Glutamatergic neuron (in vitro differentiated cells): ENCODE results near the gene AMBRA1. TPM values are rescaled to one million over a fixed set of nuclear protein-coding genes. Genes with fewer than 3 reads are reported as not detected.
"Not testable (repeated sequence)": the region's sequence is repeated elsewhere in the genome, so short reads cannot be mapped to it uniquely, and the experiment has no call there.

ENCODE experiments used
- DNase-seq: peaks from one replicate; pipeline ENCODE4 v3.0.0; 2022
- H3K27ac Mint-ChIP-seq: one replicate; pipeline ENCODE4 v1.8.0; 2020; ENCODE audit warnings: mild to moderate bottlenecking, mixed read lengths, inconsistent platforms; ENCODE audit not compliant: unreplicated experiment
- H3K27me3 Mint-ChIP-seq: one replicate; pipeline ENCODE4 v1.8.0; 2020; ENCODE audit warnings: mild to moderate bottlenecking, moderate library complexity, mixed read lengths, inconsistent platforms; ENCODE audit not compliant: unreplicated experiment
- H3K36me3 Mint-ChIP-seq: one replicate; pipeline ENCODE4 v1.8.0; 2020; ENCODE audit warnings: mild to moderate bottlenecking, mixed read lengths, inconsistent platforms; ENCODE audit not compliant: unreplicated experiment
- H3K4me1 Mint-ChIP-seq: one replicate; pipeline ENCODE4 v1.8.0; 2020; ENCODE audit warnings: mild to moderate bottlenecking, low read depth, mixed read lengths, inconsistent platforms; ENCODE audit not compliant: unreplicated experiment
- H3K4me3 Mint-ChIP-seq: one replicate; pipeline ENCODE4 v1.8.0; 2020; ENCODE audit warnings: mild to moderate bottlenecking, mixed read lengths, inconsistent platforms; ENCODE audit not compliant: unreplicated experiment
- H3K9me3 Mint-ChIP-seq: one replicate; pipeline ENCODE4 v1.8.0; 2020; ENCODE audit warnings: mild to moderate bottlenecking, moderate library complexity, mixed read lengths, inconsistent platforms; ENCODE audit not compliant: unreplicated experiment
- total RNA-seq: library from RNA; stranded (reverse); fragmentation: NEBNext Ultra II Directional; extraction: Animal tissue kit (Norgen Biotek cat#: 25700); gene quantifications from one replicate; pipeline ENCODE4 v1.2.1, GENCODE V29; 2021; ENCODE audit not compliant: unreplicated experiment
- TF ChIP-seq, protein P1 (sequence below): fragments of 200-600 bp; sonication (generic); IDR thresholded peaks from one replicate; pipeline ENCODE4 v1.5.0; 2021; ENCODE audit not compliant: partially characterized antibody, unreplicated experiment

Gene AMBRA1
- total RNA-seq, 1 donor from 2014 or later, result 49.0 TPM

DNA sequence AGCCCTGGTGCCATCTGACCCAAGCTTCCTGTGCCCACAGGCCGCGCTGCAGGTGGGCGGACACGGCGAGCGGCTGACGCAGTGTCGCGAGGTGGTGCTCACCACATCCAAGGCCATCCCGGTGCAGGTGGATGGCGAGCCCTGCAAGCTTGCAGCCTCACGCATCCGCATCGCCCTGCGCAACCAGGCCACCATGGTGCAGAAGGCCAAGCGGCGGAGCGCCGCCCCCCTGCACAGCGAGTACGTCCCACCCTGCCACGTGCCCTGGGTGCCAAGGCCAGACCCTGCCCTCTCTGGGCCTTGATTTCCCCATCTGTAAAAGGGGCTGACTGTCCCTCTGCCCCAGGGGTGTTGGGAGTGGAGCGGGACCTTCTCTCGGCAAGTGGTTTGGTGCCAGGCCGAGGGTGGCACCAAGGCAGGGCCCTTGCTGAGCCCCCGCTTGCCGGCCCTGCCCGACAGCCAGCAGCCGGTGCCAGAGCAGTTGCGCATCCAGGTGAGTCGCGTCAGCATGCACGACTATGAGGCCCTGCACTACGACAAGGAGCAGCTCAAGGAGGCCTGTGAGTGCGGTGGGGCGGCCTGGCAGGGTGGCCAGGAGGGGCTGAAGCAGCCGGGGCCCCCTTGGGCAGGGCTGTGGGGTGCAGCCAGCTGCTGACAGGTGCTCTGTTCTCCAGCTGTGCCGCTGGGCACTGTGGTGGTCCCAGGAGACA, 218.3 kb downstream of the AMBRA1 start:
- Mint-ChIP-seq H3K4me3 (no peak overlapping the region), H3K27ac (no peak overlapping the region), H3K9me3 (peaks cover 12% of the 10 kb centered on the region), H3K36me3 (no peaks in the 10 kb centered on the region), H3K4me1 (peaks cover 9% of the 10 kb centered on the region), H3K27me3 (peaks cover 13% of the 10 kb centered on the region)
- DNase-seq, result no peak
- TF ChIP-seq, protein P1, sequence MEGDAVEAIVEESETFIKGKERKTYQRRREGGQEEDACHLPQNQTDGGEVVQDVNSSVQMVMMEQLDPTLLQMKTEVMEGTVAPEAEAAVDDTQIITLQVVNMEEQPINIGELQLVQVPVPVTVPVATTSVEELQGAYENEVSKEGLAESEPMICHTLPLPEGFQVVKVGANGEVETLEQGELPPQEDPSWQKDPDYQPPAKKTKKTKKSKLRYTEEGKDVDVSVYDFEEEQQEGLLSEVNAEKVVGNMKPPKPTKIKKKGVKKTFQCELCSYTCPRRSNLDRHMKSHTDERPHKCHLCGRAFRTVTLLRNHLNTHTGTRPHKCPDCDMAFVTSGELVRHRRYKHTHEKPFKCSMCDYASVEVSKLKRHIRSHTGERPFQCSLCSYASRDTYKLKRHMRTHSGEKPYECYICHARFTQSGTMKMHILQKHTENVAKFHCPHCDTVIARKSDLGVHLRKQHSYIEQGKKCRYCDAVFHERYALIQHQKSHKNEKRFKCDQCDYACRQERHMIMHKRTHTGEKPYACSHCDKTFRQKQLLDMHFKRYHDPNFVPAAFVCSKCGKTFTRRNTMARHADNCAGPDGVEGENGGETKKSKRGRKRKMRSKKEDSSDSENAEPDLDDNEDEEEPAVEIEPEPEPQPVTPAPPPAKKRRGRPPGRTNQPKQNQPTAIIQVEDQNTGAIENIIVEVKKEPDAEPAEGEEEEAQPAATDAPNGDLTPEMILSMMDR, result no peak

DNA sequence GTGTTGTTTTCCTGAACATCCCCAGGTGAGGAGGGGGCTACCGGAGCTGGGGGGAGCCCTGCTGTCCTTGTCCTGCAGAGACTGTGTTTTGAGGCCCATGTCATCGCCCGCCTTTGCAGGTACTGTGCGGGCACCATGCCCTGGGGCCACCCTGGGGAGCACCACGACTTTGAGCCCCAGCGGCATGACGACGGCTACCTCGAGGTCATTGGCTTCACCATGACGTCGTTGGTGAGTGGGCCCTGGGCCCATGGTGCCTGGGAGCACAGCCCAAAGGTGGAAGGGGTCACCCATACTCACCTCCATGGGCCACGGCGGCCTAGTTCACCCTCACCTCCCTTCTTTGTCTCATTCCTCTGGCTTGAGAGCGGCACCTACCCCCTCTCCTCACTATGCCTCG, 219.0 kb downstream of the AMBRA1 start:
- no peak for DNase-seq
- peaks cover 16% of the 10 kb centered on the region for H3K9me3 Mint-ChIP-seq
- H3K27ac Mint-ChIP-seq, result no peak overlapping the region
- H3K4me1 Mint-ChIP-seq, result peaks cover 15% of the 10 kb centered on the region
- peaks cover 18% of the 10 kb centered on the region for H3K27me3 Mint-ChIP-seq
- no peak overlapping the region for H3K4me3 Mint-ChIP-seq
- no peaks in the 10 kb centered on the region for H3K36me3 Mint-ChIP-seq
- TF ChIP-seq, protein P1, result no peak

DNA sequence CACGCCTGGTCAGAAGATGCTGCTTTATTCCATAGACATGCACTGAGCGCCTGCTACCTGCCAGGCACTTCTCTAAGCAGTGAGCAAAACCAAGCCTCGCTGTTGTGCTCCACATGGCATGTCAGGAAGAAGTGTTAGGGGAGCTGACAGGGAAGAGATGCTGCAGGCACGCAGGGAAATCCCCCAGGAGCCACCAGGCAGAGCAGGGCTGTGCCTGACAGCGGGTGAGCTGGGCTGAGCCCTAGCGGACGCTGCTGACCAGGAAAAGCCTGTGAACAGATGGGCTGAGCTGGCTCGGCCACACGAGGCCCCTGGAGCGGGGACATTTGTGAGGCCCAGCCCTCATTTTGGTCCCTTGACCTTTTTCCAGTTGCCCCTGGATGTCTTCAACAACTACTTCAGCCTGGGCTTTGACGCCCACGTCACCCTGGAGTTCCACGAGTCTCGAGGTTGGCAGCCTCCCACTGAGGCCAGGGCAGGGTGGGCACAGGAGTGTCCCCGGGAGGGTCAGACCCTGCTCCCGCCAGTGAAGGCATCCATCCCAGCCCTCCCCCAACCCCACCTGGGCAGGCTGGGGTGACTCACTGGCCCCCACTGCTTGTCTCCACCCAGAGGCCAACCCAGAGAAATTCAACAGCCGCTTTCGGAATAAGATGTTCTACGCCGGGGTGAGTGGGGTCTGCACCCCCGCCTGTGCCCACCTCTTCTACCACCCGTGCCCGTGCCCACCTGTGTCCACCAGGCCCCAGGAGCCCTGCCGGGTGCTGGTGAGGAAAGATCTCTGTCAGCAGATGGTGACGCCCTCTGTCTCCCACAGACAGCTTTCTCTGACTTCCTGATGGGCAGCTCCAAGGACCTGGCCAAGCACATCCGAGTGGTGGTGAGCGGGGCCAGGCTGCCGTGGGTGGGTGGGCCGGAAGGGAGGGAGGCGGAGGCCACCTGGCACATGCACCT, 219.8 kb downstream of the AMBRA1 start:
- peak; percentile 81 for DNase-seq
- Mint-ChIP-seq H3K4me3 (peak overlapping the region; percentile 42), H3K36me3 (no peaks in the 10 kb centered on the region), H3K4me1 (peaks cover 18% of the 10 kb centered on the region), H3K9me3 (peaks cover 18% of the 10 kb centered on the region), H3K27ac (peak overlapping the region; percentile 66), H3K27me3 (peaks cover 18% of the 10 kb centered on the region)
- TF ChIP-seq, protein P1, result no peak

- not testable (repeated sequence) for H3K4me3 Mint-ChIP-seq, DNase-seq, H3K36me3 Mint-ChIP-seq, H3K27ac Mint-ChIP-seq
- Mint-ChIP-seq H3K4me1 (peaks cover 24% of the 10 kb centered on the region), H3K9me3 (peaks cover 19% of the 10 kb centered on the region), H3K27me3 (peaks cover 18% of the 10 kb centered on the region)
Measured at GRCh38 chr11:46372501-46372900, 221.3 kb downstream of the AMBRA1 start.

GRCh38 chr11:46372086-46372485, 221.7 kb downstream of the AMBRA1 start:
- no peak overlapping the region for H3K4me3 Mint-ChIP-seq
- H3K4me1 Mint-ChIP-seq, result peaks cover 24% of the 10 kb centered on the region
- H3K27ac Mint-ChIP-seq, result no peak overlapping the region
- DNase-seq, result no peak
- H3K9me3 Mint-ChIP-seq, result peaks cover 18% of the 10 kb centered on the region
- H3K27me3 Mint-ChIP-seq, result peaks cover 20% of the 10 kb centered on the region
- no peaks in the 10 kb centered on the region for H3K36me3 Mint-ChIP-seq
- TF ChIP-seq, protein P1, result no peak

DNA sequence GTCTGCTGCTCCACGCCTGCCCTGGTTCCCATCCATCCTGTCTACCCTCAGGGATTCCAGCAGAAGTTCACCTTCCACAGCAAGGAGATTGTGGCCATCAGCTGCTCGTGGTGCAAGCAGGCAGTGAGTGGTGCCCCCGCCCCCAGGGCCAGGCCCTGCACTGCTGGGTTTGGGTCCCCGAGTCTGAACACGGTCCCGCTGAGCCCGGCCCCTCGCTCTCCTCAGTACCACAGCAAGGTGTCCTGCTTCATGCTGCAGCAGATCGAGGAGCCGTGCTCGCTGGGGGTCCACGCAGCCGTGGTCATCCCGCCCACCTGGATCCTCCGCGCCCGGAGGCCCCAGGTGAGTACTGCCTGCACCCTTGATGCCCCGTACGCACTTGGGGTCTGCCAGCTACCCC, 222.6 kb downstream of the AMBRA1 start:
- Mint-ChIP-seq H3K4me1 (peaks cover 24% of the 10 kb centered on the region), H3K9me3 (peaks cover 18% of the 10 kb centered on the region), H3K27me3 (peaks cover 20% of the 10 kb centered on the region)
- H3K36me3 Mint-ChIP-seq, H3K4me3 Mint-ChIP-seq, H3K27ac Mint-ChIP-seq, DNase-seq: not testable (repeated sequence)
